COLO668 (cell line): ENCODE results near the gene NPFF.

Experiments used
- DNase-seq: peaks from one replicate; lab custom pipeline; 2025; ENCODE audit not compliant: unreplicated experiment; lab: John Stamatoyannopoulos, UW

The NPFF gene

GRCh38 chr12:53514628-53515290 lies 7.5 kb upstream of the NPFF start:
- DNase-seq: no peak

GRCh38 chr12:53513712-53514410 lies 6.6 kb upstream of the NPFF start:
- DNase-seq: no peak

GRCh38 chr12:53510181-53510812 lies 3.0 kb upstream of the NPFF start:
- no peak for DNase-seq

- peak; percentile 65 for DNase-seq
Observed at GRCh38 chr12:53508534-53509170, 1.4 kb upstream of the NPFF start.

GRCh38 chr12:53507603-53507885 lies 260 bp upstream of the NPFF start:
- DNase-seq: no peak

- no peak for DNase-seq
Observed at GRCh38 chr12:53506450-53506785, 866 bp downstream of the NPFF start.

- no peak for DNase-seq
Observed at GRCh38 chr12:53505555-53506449, 1.5 kb downstream of the NPFF start.

GRCh38 chr12:53505086-53505485 lies 2.2 kb downstream of the NPFF start:
- DNase-seq: no peak

GRCh38 chr12:53504004-53504920 lies 3.0 kb downstream of the NPFF start:
- no peak for DNase-seq

GRCh38 chr12:53502983-53503728 lies 4.1 kb downstream of the NPFF start:
- DNase-seq: no peak

GRCh38 chr12:53502331-53502730 lies 5.0 kb downstream of the NPFF start:
- DNase-seq: no peak

- no peak for DNase-seq
Observed at GRCh38 chr12:53501615-53502181, 5.6 kb downstream of the NPFF start.

GRCh38 chr12:53500776-53501614 lies 6.3 kb downstream of the NPFF start, which contains the start of gene TARBP2:
TSS of gene TARBP2 (plus strand) at chr12:53501283. CDS start at chr12:53501409, 126 bp downstream.
- peak; percentile 92 for DNase-seq

GRCh38 chr12:53500142-53500775 lies 7.0 kb downstream of the NPFF start:
- DNase-seq: no peak

- DNase-seq: peak; percentile 47
Observed at GRCh38 chr12:53499266-53500141, 7.8 kb downstream of the NPFF start, which contains the start of gene MAP3K12. TSS of gene MAP3K12 (minus strand) at chr12:53499458. CDS start at chr12:53487391, 12,067 bp downstream.

- DNase-seq: no peak
Observed at GRCh38 chr12:53498235-53498630, 9.1 kb downstream of the NPFF start.
